Esophagus muscularis mucosa (tissue), 4 donors: Measurements from ENCODE around the gene CYP26B1.

Experiments
- EP300 ChIP-seq: sonication (generic); formaldehyde crosslinking; IDR thresholded peaks from one replicate; pipeline ENCODE4 v1.6.1; 2017; ENCODE audit warnings: antibody characterized with exemption
- POLR2A ChIP-seq: fragments of 450-650 bp; IDR thresholded peaks from one replicate; pipeline ENCODE4 v1.6.1; 2017; ENCODE audit warnings: antibody characterized with exemption, moderate library complexity, mild to moderate bottlenecking, low read depth
- POLR2AphosphoS5 ChIP-seq, 2 donors: sonication (generic); formaldehyde crosslinking; IDR thresholded peaks; one replicate each; pipeline ENCODE4 v1.6.1; 2017; ENCODE audit warnings: antibody characterized with exemption in 2 of 2
- TF ChIP-seq, protein P1 (sequence below), 3 experiments: fragments of 200-600 bp in 2 of 3; fragments of 450-650 bp in 1 of 3; sonication (generic) in 2 of 3; IDR thresholded peaks; one replicate each; pipeline ENCODE4 v1.5.1; 2017 to 2019; ENCODE audit warnings: antibody characterized with exemption in 3 of 3, mild to moderate bottlenecking in 2 of 3, moderate library complexity in 1 of 3

DNA sequence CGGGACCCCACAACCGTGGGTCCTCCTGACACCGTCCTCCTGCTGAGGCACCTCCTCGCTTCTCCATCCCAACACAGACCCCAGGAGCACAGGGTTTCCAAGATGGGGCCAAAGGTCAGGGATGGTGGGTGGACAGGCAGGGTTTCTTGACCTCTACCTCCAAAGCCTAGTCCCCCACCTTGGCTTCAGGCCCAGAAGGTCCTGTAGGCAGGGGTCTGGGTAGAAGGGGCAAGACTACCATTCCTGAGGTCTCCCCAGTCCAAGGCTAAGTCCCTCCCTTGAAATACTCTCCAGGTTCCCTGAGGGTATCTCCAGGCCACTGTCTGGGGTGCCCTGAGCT is 7.1 kb downstream of the CYP26B1 start:
- TF ChIP-seq, protein P1, sequence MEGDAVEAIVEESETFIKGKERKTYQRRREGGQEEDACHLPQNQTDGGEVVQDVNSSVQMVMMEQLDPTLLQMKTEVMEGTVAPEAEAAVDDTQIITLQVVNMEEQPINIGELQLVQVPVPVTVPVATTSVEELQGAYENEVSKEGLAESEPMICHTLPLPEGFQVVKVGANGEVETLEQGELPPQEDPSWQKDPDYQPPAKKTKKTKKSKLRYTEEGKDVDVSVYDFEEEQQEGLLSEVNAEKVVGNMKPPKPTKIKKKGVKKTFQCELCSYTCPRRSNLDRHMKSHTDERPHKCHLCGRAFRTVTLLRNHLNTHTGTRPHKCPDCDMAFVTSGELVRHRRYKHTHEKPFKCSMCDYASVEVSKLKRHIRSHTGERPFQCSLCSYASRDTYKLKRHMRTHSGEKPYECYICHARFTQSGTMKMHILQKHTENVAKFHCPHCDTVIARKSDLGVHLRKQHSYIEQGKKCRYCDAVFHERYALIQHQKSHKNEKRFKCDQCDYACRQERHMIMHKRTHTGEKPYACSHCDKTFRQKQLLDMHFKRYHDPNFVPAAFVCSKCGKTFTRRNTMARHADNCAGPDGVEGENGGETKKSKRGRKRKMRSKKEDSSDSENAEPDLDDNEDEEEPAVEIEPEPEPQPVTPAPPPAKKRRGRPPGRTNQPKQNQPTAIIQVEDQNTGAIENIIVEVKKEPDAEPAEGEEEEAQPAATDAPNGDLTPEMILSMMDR (IDR thresholded peaks at IDR 0.05), result no peak
- TF ChIP-seq POLR2A, result no peak
- TF ChIP-seq POLR2AphosphoS5 (IDR thresholded peaks at IDR 0.05), result no peak
- TF ChIP-seq EP300, result no peak
